Ascending aorta (tissue), 2 donors: ENCODE results near the gene RAVER2. TPM values are rescaled to one million over a fixed set of nuclear protein-coding genes. Genes with fewer than 3 reads are reported as not detected.

ENCODE experiments used
- DNase-seq, 2 donors: peaks; one replicate each; pipeline ENCODE4 v3.0.0-alpha.2; 2019; ENCODE audit warnings: low spot score in 2 of 2
- H3K27ac ChIP-seq, 2 donors: fragments of 200-600 bp; sonication (generic); one replicate each; pipeline ENCODE4 v1.5.1; 2016 to 2017; ENCODE audit warnings: mild to moderate bottlenecking in 1 of 2
- H3K27me3 ChIP-seq: fragments of 200-600 bp; sonication (generic); one replicate; pipeline ENCODE4 v1.5.1; 2017
- H3K36me3 ChIP-seq, 2 donors: fragments of 200-600 bp; sonication (generic); one replicate each; pipeline ENCODE4 v1.5.1; 2016
- H3K4me1 ChIP-seq, 2 donors: fragments of 200-600 bp; sonication (generic); one replicate each; pipeline ENCODE4 v1.5.1; 2016 to 2017; ENCODE audit warnings: mild to moderate bottlenecking in 1 of 2
- H3K4me3 ChIP-seq, 2 donors: fragments of 200-600 bp; sonication (generic); one replicate each; pipeline ENCODE4 v1.5.1; 2016 to 2017; ENCODE audit warnings: mild to moderate bottlenecking in 1 of 2
- H3K9me3 ChIP-seq, 2 donors: fragments of 200-600 bp; sonication (generic); one replicate each; pipeline ENCODE4 v1.5.1; 2016
- CTCF ChIP-seq, 3 experiments: fragments of 200-600 bp in 2 of 3; fragments of 450-650 bp in 1 of 3; sonication (generic) in 2 of 3; IDR thresholded peaks; one replicate each; pipeline ENCODE4 v1.5.1; 2016 to 2019; ENCODE audit warnings: antibody characterized with exemption in 3 of 3, mild to moderate bottlenecking in 1 of 3, moderate library complexity in 1 of 3
- intact Hi-C: fragments of 100-400 bp; cut with DNase I; formaldehyde crosslinking; loops from one replicate; pipeline ENCODE4 v1.15.1; 2023
- total RNA-seq: library from RNA; depleted of rRNA; stranded (reverse); fragments of >200 nt; gene quantifications from one replicate; pipeline ENCODE4 v1.1.0, GENCODE V29; 2016

RAVER2 gene
- total RNA-seq, 1 donor from 2014 or later: 17.7 TPM

GRCh38 chr1:64750875-64751274 lies 6.0 kb downstream of the RAVER2 start:
- no peaks in the 10 kb centered on the region for H3K36me3 ChIP-seq
- no peak for TF ChIP-seq CTCF (IDR thresholded peaks at IDR 0.05)

GRCh38 chr1:64754173-64754572 lies 9.3 kb downstream of the RAVER2 start:
- intact Hi-C loops: no loop called here
- no peaks in the 10 kb centered on the region for H3K9me3 ChIP-seq
- no peaks in the 10 kb centered on the region for H3K36me3 ChIP-seq
- H3K27ac ChIP-seq: no peak overlapping the region
- H3K4me3 ChIP-seq: no peak overlapping the region
- H3K27me3 ChIP-seq: no peaks in the 10 kb centered on the region
- TF ChIP-seq CTCF (IDR thresholded peaks at IDR 0.05): no peak
- H3K4me1 ChIP-seq: peaks cover 0 to 2% of the 10 kb centered on the region in 2 donors
- no peak for DNase-seq

More at GRCh38 chr1:64750875-64751274, 6.0 kb downstream of the RAVER2 start:
- H3K4me3 ChIP-seq: no peak overlapping the region
- DNase-seq: no peak
- no peak overlapping the region for H3K27ac ChIP-seq
- no peaks in the 10 kb centered on the region for H3K9me3 ChIP-seq
- intact Hi-C loops: no loop called here
- no peaks in the 10 kb centered on the region for H3K27me3 ChIP-seq
- peaks cover 0 to 15% of the 10 kb centered on the region in 2 donors for H3K4me1 ChIP-seq

- TF ChIP-seq CTCF (IDR thresholded peaks at IDR 0.05): no peak
- no peaks in the 10 kb centered on the region for H3K27me3 ChIP-seq
- H3K27ac ChIP-seq: no peak overlapping the region
- no peak for DNase-seq
- no peaks in the 10 kb centered on the region for H3K9me3 ChIP-seq
- H3K36me3 ChIP-seq: no peaks in the 10 kb centered on the region
- H3K4me3 ChIP-seq: no peak overlapping the region
- intact Hi-C loops: no loop called here
- peaks cover 0 to 6% of the 10 kb centered on the region in 2 donors for H3K4me1 ChIP-seq
These were observed 10.5 kb downstream of the RAVER2 start for GRCh38 chr1:64755361-64755760.

GRCh38 chr1:64756770-64757169 lies 11.9 kb downstream of the RAVER2 start:
- no peak overlapping the region for H3K4me3 ChIP-seq
- H3K27ac ChIP-seq: no peak overlapping the region
- peaks cover 0 to 7% of the 10 kb centered on the region in 2 donors for H3K4me1 ChIP-seq
- no peaks in the 10 kb centered on the region for H3K9me3 ChIP-seq
- H3K27me3 ChIP-seq: no peaks in the 10 kb centered on the region
- H3K36me3 ChIP-seq: no peaks in the 10 kb centered on the region
- TF ChIP-seq CTCF (IDR thresholded peaks at IDR 0.05): no peak
- DNase-seq: no peak
- intact Hi-C loops: no loop called here

GRCh38 chr1:64757213-64757612 lies 12.3 kb downstream of the RAVER2 start:
- no peak overlapping the region for H3K27ac ChIP-seq
- H3K27me3 ChIP-seq: no peaks in the 10 kb centered on the region
- H3K4me1 ChIP-seq: peaks cover 0 to 7% of the 10 kb centered on the region in 2 donors
- intact Hi-C loops: no loop called here
- no peak overlapping the region for H3K4me3 ChIP-seq
- H3K36me3 ChIP-seq: no peaks in the 10 kb centered on the region
- no peaks in the 10 kb centered on the region for H3K9me3 ChIP-seq
- no peak for TF ChIP-seq CTCF (IDR thresholded peaks at IDR 0.05)
- no peak for DNase-seq

GRCh38 chr1:64758233-64758632 lies 13.4 kb downstream of the RAVER2 start:
- H3K9me3 ChIP-seq: no peaks in the 10 kb centered on the region
- H3K4me1 ChIP-seq: peaks cover 0 to 7% of the 10 kb centered on the region in 2 donors
- no peaks in the 10 kb centered on the region for H3K36me3 ChIP-seq
- H3K27ac ChIP-seq: no peak overlapping the region
- TF ChIP-seq CTCF (IDR thresholded peaks at IDR 0.05): no peak
- DNase-seq: no peak
- no peaks in the 10 kb centered on the region for H3K27me3 ChIP-seq
- intact Hi-C loops: no loop called here
- no peak overlapping the region for H3K4me3 ChIP-seq
